K562 (cell line): ENCODE results near the gene CCDC174. TPM values are rescaled to one million over a fixed set of nuclear protein-coding genes. Genes with fewer than 3 reads are reported as not detected.
A peak's percentile ranks its signal among the peaks of the same experiment; 100 is the strongest.

Source experiments
- BCL6 ChIP-seq: fragments of 250-450 bp; sonication (Bioruptor Pico); IDR thresholded peaks from 2 replicates; pipeline ENCODE4 v1.4.0; 2020
- COPS2 ChIP-seq: fragments of 450-650 bp; conservative IDR thresholded peaks from 2 replicates; pipeline ENCODE4 v1.6.1; 2016; ENCODE audit warnings: mild to moderate bottlenecking, moderate library complexity
- EP400 ChIP-seq: fragments of 450-650 bp; IDR thresholded peaks from 2 replicates; pipeline ENCODE4 v1.6.1; 2017; ENCODE audit warnings: antibody characterized with exemption, mild to moderate bottlenecking, moderate library complexity
- FIP1L1 ChIP-seq: fragments of 200-400 bp; formaldehyde crosslinking; IDR thresholded peaks from 2 replicates; pipeline ENCODE4 v1.6.1; 2018; ENCODE audit warnings: mild to moderate bottlenecking, low read depth, low read length; ENCODE audit not compliant: poor library complexity, severe bottlenecking
- L3MBTL2 ChIP-seq: fragments of 450-650 bp; IDR thresholded peaks from 2 replicates; pipeline ENCODE4 v1.6.1; 2016; ENCODE audit warnings: mild to moderate bottlenecking, moderate library complexity
- MAFF ChIP-seq: IDR thresholded peaks from 2 replicates; pipeline ENCODE4 v1.6.1; 2012; ENCODE audit warnings: low read length, improper control_type of control experiment
- MTA1 ChIP-seq: fragments of 450-650 bp; IDR thresholded peaks from 2 replicates; pipeline ENCODE4 v1.6.1; 2017; ENCODE audit warnings: borderline replicate concordance
- RBM14 ChIP-seq: fragments of 200-400 bp; formaldehyde crosslinking; IDR thresholded peaks from 2 replicates; pipeline ENCODE4 v1.6.1; 2018; ENCODE audit warnings: low read depth, mild to moderate bottlenecking, low read length, moderate library complexity, borderline replicate concordance; ENCODE audit not compliant: insufficient read depth
- RBM25 ChIP-seq: fragments of 200-400 bp; formaldehyde crosslinking; IDR thresholded peaks from 2 replicates; pipeline ENCODE4 v1.6.1; 2018; ENCODE audit warnings: low read length, low read depth, moderate library complexity; ENCODE audit not compliant: severe bottlenecking
- SMC3 ChIP-seq: conservative IDR thresholded peaks from 2 replicates; pipeline ENCODE4 v1.6.1; 2011; ENCODE audit warnings: low read depth, low read length, improper control_type of control experiment; ENCODE audit not compliant: insufficient read depth
- SREBF1 ChIP-seq: fragments of 150-350 bp; IDR thresholded peaks from 2 replicates; pipeline ENCODE4 v1.6.1; 2014; ENCODE audit warnings: antibody characterized with exemption, low read depth, low read length, borderline replicate concordance
- STAG1 ChIP-seq: sonication (generic); formaldehyde crosslinking; IDR thresholded peaks from 2 replicates; pipeline ENCODE4 v1.5.0; 2020; ENCODE audit warnings: missing genetic modification reagents, borderline replicate concordance
- THRAP3 ChIP-seq: fragments of 450-650 bp; IDR thresholded peaks from 2 replicates; pipeline ENCODE4 v1.6.1; 2016; ENCODE audit warnings: mild to moderate bottlenecking, inconsistent platforms, borderline replicate concordance
- TRIM24 ChIP-seq, 2 experiments: fragments of 450-650 bp; IDR thresholded peaks; 2 replicates each; pipeline ENCODE4 v1.6.1; 2016
- ZNF134 ChIP-seq: fragments of 250-450 bp; sonication (Bioruptor Pico); conservative IDR thresholded peaks from 2 replicates; pipeline ENCODE4 v1.4.0; 2020
- ZNF551 ChIP-seq: fragments of 250-450 bp; sonication (Bioruptor Pico); IDR thresholded peaks from 2 replicates; pipeline ENCODE4 v1.5.0; 2021; ENCODE audit warnings: mild to moderate bottlenecking, moderate library complexity
- ZNF764 ChIP-seq: fragments of 250-450 bp; sonication (Bioruptor Pico); IDR thresholded peaks from 2 replicates; pipeline ENCODE4 v1.4.0; 2020; ENCODE audit warnings: low read depth, mild to moderate bottlenecking, moderate library complexity
- polyA plus RNA-seq, 8 experiments: library from polyadenylated mRNA; depleted of rRNA in 4 of 8; stranded (reverse) in 5 of 8; unstranded in 3 of 8; fragments of >200 nt; fragmentation: Nextera tagmentation in 2 of 8; fragmentation: Illumina TruSeq in 1 of 8; extraction: Ambion mirVana in 2 of 8; extraction: Trizol in 1 of 8; gene quantifications; 2 replicates each; pipeline versions ENCODE4 v1.2.1 to v1.2.3, GENCODE V29; 2011 to 2014; ENCODE audit warnings: inconsistent platforms in 1 of 8, missing spikeins in 1 of 8
- total RNA-seq, 7 experiments: library from RNA; depleted of rRNA in 6 of 7; stranded (reverse); fragments of >200 nt in 6 of 7; fragmentation: Illumina TruSeq in 2 of 7; extraction: Trizol in 2 of 7; gene quantifications; 2 replicates each; pipeline versions ENCODE4 v1.2.1 to v1.2.3, GENCODE V29; 2011 to 2021; ENCODE audit warnings: low replicate concordance in 1 of 7
- TF ChIP-seq, protein P1 (sequence below): fragments of 450-650 bp; formaldehyde crosslinking; IDR thresholded peaks from 2 replicates; pipeline ENCODE4 v1.4.0; 2020; ENCODE audit warnings: mild to moderate bottlenecking, mixed read lengths
- TF ChIP-seq, protein P2 (sequence below): IDR thresholded peaks from 3 replicates; pipeline ENCODE4 v1.6.1; 2011; ENCODE audit warnings: borderline replicate concordance, mild to moderate bottlenecking; ENCODE audit not compliant: insufficient read length, insufficient read depth
- TF ChIP-seq, protein P3 (sequence below): fragments of 250-450 bp; sonication (Bioruptor Pico); IDR thresholded peaks from 2 replicates; pipeline ENCODE4 v1.9.0; 2021; ENCODE audit warnings: mild to moderate bottlenecking
- TF ChIP-seq, protein P4 (sequence below): fragments of 250-450 bp; sonication (Bioruptor Pico); IDR thresholded peaks from 2 replicates; pipeline ENCODE4 v1.5.0; 2020; ENCODE audit warnings: mild to moderate bottlenecking

CCDC174 gene
- total and polyA plus RNA-seq, 9 of the 15 experiments (the other 6 are each of a cell fraction or from before 2014, with no cell fraction given), result 7.4 to 41.0 (median 28.5) TPM

DNA sequence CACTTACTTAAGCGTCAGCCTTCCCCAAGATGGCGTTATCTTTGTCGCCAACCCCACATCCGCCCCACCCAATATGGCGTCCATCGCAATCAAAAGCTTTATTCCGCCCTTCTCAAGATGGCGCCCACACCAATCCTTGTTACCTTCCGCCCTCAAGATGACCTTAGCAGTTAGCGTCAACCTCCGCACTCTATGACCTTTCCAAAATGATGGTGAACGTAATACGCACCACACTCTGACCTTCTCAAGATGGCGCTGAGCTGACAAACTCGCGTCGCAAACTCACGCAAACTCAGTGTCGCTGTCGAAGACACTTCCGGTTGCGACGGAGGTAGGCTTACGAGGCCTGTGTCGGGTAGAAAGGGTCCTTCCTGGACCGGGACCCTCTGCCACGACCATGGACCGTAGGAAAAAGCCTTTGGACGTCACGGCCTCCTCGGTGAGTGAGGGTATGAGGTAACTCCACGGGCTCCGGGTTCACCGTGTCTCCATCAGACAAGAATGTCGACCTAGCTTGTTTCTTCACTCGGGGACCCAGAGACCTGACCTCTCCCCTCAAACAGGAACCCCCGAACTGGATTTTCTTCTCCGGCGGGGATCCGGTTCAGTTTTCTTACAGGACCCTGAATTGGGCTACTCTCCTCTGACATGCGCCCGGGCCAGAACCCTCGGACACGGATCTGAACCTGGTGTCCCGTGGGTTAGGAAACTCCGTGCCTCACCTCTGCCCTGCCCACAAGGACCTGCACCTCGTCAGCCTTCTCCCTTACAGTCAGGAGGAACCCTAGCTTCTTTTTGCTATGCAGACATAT, at the start of gene CCDC174 (continued):
- TF ChIP-seq RBM25 (no peak), ZNF134 (peak; percentile 65; the same call in 1 of the 2 replicates), COPS2 (no peak), RBM14 (no peak), MTA1 (peak; percentile 99), MAFF (peak; percentile 43; the same call in 1 of the 2 replicates), EP400 (peak; percentile 97), FIP1L1 (no peak), BCL6 (CRISPR knock-in tag) (peak; percentile 41; the same call in 1 of the 2 replicates), ZNF551 (CRISPR knock-in tag) (no peak), SMC3 (no peak), STAG1 (CRISPR knock-in tag) (no peak), TRIM24 (IDR thresholded peaks at IDR 0.05) (peak; percentile 15 to 56; a peak in 1 of 4 replicates), THRAP3 (no peak), ZNF764 (CRISPR knock-in tag) (no peak), SREBF1 (peak; percentile 87), L3MBTL2 (peak; percentile 57; the same call in 1 of the 2 replicates)
- TF ChIP-seq, protein P1, sequence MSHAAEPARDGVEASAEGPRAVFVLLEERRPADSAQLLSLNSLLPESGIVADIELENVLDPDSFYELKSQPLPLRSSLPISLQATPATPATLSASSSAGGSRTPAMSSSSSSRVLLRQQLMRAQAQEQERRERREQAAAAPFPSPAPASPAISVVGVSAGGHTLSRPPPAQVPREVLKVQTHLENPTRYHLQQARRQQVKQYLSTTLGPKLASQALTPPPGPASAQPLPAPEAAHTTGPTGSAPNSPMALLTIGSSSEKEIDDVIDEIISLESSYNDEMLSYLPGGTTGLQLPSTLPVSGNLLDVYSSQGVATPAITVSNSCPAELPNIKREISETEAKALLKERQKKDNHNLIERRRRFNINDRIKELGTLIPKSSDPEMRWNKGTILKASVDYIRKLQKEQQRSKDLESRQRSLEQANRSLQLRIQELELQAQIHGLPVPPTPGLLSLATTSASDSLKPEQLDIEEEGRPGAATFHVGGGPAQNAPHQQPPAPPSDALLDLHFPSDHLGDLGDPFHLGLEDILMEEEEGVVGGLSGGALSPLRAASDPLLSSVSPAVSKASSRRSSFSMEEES (CRISPR knock-in tag), result no peak
- TF ChIP-seq, protein P2, sequence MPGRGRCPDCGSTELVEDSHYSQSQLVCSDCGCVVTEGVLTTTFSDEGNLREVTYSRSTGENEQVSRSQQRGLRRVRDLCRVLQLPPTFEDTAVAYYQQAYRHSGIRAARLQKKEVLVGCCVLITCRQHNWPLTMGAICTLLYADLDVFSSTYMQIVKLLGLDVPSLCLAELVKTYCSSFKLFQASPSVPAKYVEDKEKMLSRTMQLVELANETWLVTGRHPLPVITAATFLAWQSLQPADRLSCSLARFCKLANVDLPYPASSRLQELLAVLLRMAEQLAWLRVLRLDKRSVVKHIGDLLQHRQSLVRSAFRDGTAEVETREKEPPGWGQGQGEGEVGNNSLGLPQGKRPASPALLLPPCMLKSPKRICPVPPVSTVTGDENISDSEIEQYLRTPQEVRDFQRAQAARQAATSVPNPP, result no peak
- TF ChIP-seq, protein P3, sequence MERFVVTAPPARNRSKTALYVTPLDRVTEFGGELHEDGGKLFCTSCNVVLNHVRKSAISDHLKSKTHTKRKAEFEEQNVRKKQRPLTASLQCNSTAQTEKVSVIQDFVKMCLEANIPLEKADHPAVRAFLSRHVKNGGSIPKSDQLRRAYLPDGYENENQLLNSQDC (CRISPR knock-in tag), result 0 out of 2 replicates have a peak, but pooled peaks have one; percentile 37
- TF ChIP-seq, protein P4, sequence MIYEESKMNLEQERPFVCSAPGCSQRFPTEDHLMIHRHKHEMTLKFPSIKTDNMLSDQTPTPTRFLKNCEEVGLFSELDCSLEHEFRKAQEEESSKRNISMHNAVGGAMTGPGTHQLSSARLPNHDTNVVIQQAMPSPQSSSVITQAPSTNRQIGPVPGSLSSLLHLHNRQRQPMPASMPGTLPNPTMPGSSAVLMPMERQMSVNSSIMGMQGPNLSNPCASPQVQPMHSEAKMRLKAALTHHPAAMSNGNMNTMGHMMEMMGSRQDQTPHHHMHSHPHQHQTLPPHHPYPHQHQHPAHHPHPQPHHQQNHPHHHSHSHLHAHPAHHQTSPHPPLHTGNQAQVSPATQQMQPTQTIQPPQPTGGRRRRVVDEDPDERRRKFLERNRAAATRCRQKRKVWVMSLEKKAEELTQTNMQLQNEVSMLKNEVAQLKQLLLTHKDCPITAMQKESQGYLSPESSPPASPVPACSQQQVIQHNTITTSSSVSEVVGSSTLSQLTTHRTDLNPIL, result no peak
